LNCAP (cell line): Measurements from ENCODE around the gene PSMD1.

Experiments
- CTCF ChIP-seq: fragments of 450-650 bp; IDR thresholded peaks from 2 replicates; pipeline ENCODE4 v1.5.1; 2017; ENCODE audit warnings: mild to moderate bottlenecking

PSMD1 gene

GRCh38 chr2:231161877-231162329, 105.2 kb downstream of the PSMD1 start:
- TF ChIP-seq CTCF = no peak

DNA sequence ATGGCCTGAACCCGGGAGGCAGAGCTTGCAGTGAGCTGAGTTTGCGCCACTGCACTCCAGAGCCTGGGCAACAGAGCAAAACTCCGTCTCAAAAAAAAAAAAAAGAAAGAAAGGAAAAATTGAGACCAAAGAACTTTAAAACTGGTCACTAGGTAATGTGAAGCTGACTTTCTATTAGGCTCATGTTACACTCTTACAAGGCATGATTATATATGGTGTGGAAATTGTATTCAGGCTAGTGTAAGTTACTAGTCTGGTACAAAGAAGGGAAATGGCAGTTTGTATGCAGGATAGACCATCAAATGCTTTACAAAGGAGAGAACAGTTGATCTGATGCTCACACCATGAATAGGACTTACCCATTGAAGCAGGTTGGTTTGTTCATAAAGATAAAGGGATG, 106.3 kb downstream of the PSMD1 start:
- TF ChIP-seq CTCF = no peak

GRCh38 chr2:231163414-231164095, 106.9 kb downstream of the PSMD1 start:
- no peak for TF ChIP-seq CTCF

- TF ChIP-seq CTCF = no peak
Observed at GRCh38 chr2:231167745-231168459, 111.2 kb downstream of the PSMD1 start.

DNA sequence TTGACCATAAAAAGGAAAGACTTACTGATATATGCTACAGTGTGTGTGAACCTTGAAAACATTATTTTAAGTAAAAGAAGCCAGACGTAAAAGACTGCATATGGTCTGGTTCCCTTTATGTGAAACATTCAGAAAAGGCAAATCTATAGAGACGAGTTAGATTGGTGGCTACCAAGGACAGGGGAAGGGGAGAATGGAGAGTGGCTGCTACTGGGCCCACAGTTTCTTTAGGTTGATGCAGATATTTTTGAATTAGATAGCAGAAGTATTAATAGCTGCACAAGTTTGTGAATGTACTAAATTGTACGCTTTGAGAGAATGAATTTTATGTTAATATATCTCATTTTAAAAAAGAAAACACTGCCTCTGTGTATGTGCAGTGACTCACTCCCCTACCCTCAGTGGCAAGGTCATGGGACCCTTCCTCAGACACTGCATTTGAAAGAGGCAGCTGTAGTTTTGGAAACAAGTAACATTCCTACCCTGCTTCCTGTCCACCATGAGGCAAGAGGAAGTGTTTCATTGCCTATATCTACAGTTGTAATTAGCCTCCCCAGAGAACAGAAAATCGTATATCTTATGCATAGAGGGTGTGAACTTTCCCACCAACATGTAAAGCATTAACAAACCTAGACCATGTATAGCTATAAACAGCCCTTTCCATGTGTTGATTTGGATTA, 111.9 kb downstream of the PSMD1 start:
- TF ChIP-seq CTCF = no peak

GRCh38 chr2:231169488-231169887, 112.8 kb downstream of the PSMD1 start:
- TF ChIP-seq CTCF = no peak

DNA sequence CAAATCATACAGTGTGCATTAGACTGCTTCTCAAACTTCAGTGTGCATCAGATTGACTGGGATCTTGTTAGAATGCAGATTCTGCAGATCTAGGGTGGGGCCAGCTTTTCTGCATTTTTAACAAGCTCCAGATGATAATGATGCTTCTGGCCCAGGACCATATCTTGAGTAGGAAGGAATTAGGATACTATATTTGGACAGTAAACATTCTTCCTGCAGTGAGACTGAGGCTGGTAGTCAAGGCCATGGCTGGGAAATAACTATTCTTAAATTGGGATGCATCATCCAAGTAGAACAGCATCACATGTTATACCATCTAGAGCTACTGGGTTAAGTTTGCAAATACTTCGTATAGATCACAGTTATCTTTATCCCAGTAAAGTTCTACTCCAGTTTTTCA, 113.4 kb downstream of the PSMD1 start:
- no peak for TF ChIP-seq CTCF
